HG03045 (cell line): ENCODE measurements around the gene APBB3.
"Not testable (repeated sequence)": the region's sequence is repeated elsewhere in the genome, so short reads cannot be mapped to it uniquely, and the experiment has no call there.

Source experiments
- ATAC-seq: cut with Tn5 transposase; IDR thresholded peaks from one replicate; pipeline ENCODE4 v1.9.1; 2021; ENCODE audit warnings: mild to moderate bottlenecking, moderate library complexity; ENCODE audit not compliant: unreplicated experiment

Gene APBB3, protein sequence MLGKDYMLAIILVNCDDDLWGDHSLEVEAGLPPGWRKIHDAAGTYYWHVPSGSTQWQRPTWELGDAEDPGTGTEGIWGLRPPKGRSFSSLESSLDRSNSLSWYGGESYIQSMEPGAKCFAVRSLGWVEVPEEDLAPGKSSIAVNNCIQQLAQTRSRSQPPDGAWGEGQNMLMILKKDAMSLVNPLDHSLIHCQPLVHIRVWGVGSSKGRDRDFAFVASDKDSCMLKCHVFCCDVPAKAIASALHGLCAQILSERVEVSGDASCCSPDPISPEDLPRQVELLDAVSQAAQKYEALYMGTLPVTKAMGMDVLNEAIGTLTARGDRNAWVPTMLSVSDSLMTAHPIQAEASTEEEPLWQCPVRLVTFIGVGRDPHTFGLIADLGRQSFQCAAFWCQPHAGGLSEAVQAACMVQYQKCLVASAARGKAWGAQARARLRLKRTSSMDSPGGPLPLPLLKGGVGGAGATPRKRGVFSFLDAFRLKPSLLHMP

GRCh38 chr5:140564196-140565023, at the start of gene APBB3, which contains the start of gene SLC35A4:
Gene APBB3, minus strand, starts transcription at chr5:140564598. Its CDS starts 353 bp downstream, at chr5:140564245.
Gene SLC35A4, plus strand, starts transcription at chr5:140564828. Its CDS starts 2,342 bp downstream, at chr5:140567170.
- ATAC-seq, result peak; percentile 88

GRCh38 chr5:140611020-140611521, 46.7 kb upstream of the APBB3 start:
- ATAC-seq, result no peak

DNA sequence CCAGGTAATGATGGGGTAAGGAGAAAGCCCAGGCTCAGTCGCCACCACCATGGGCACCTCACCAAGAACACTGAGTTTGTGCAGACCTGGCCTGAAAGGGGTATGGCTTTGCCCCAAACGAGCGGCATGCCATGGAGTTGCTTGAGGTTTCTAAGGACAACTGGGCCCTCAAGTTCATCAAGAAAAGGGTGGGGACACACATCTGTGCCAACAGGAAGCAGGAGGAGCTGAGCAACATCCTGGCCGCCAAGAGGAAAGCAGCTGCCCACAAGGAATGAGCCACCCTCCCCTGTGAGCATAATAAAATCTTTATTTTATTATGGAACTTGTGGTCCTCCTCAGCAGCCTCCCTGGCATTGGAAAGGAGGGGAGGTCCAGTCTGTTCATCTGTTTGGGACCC, 44.7 kb upstream of the APBB3 start:
- ATAC-seq, result no peak

GRCh38 chr5:140608722-140609121, 44.3 kb upstream of the APBB3 start:
- no peak for ATAC-seq

DNA sequence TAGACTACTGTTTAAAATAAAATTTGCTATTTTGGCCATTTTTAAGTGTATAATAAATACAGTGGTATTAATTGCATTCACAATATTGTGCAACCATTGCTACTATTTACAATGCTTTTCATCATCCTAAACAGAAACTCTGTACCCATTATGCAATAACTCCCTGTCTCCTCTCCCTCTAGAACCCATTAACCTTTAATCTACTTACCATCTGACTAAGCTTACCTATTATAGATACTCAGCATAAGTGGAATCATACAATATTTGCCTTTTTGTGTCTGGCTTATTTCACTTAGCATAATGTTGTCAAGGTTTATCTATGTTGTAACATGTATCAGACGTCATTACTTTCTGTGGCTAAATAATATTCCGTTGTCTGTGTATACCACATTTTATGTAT, 42.6 kb upstream of the APBB3 start:
- ATAC-seq, result no peak

GRCh38 chr5:140605879-140606278, 41.5 kb upstream of the APBB3 start:
- ATAC-seq, result no peak

GRCh38 chr5:140603734-140604133, 39.3 kb upstream of the APBB3 start:
- ATAC-seq, result no peak

- not testable (repeated sequence) for ATAC-seq
Measured at GRCh38 chr5:140603446-140603698, 39.0 kb upstream of the APBB3 start.

- ATAC-seq, result no peak
Measured at GRCh38 chr5:140602147-140602546, 37.7 kb upstream of the APBB3 start.

- ATAC-seq, result no peak
Measured at GRCh38 chr5:140600096-140600495, 35.7 kb upstream of the APBB3 start.

DNA sequence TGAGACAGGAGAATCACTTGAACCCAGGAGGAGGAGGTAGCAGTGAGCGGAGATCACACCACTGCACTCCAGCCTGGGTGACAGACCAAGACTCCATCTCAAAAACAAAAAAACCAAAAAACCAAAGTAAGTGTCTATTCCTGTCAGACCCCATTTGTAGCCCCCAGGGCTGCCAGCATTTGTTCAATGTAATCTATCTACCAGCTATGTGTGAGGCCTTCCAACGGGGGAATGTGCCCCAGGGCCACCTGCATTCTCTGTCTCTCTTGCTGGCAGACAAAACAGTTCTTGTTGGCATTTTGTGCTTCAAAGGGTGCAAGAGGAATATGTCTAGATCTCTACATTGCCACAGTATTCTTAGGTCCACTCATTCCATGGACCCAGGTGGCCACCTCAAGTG, 34.4 kb upstream of the APBB3 start:
- ATAC-seq, result no peak

DNA sequence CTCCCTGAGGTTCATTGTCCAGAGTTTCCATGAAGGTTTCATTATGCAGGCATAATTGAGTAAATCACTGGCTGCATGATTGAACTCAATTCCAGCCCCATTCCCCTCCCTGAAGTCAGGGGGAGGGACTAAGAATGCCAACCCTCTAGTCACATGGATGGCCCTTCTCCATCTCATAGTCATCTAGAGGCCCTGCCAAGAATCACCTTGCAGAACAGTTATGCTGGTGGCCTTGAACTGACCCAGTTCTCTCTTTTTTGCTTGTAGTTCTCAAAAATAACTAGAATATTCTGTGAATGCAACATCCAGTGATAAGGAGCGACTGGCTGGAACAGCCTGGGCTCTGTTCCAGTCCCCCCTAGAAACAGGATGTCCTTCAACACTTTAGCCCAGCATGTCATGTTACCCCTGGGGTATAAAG, 31.9 kb upstream of the APBB3 start:
- no peak for ATAC-seq

- ATAC-seq, result no peak
Measured at GRCh38 chr5:140595538-140596300, 31.3 kb upstream of the APBB3 start.

- ATAC-seq, result no peak
Measured at GRCh38 chr5:140594169-140594568, 29.8 kb upstream of the APBB3 start.

DNA sequence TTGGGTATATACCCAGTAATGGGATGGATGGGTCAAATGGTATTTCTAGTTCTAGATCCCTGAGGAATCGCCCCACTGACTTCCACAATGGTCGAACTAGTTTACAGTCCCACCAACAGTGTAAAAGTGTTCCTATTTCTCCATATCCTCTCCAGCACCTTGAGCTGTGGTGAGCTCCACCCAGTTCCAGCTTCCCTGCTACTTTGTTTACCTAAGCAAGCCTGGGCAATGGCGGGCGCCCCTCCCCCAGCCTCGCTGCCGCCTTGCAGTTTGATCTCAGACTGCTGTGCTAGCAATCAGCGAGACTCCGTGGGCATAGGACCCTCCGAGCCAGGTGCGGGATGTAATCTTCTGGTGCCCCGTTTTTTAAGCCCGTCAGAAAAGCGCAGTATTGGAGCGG, 28.7 kb upstream of the APBB3 start:
- not testable (repeated sequence) for ATAC-seq

DNA sequence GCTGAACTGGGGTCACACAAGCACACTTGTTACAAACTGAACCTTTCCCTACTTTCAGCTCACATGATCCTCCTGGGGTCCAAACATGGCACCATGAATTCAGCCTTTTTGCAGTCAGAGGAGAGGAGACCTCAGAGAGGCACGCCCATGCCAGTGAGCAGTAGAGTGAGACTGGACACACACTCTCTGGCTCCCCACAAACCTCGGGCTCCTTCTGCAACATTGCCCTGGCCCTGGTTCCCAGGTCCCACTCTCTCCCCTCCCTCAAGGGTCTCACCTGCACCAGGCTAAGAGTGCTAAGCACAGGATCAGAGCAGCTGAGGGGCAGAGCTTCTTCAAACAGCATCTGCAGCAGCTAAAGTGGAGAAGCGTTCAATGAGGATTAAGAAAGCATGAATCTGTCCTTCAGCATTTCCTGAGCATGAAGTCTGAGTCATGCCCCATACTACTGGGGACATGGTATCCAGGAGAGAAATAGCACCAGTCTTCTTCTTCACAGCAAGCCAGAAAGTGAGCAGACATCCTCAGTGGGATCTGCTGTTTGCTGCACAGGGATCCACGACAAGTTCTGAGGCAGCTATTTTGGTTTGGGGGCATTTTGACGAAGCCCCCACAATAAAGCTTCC, 27.5 kb upstream of the APBB3 start:
- no peak for ATAC-seq

- ATAC-seq, result no peak
Measured at GRCh38 chr5:140590861-140591260, 26.5 kb upstream of the APBB3 start.

DNA sequence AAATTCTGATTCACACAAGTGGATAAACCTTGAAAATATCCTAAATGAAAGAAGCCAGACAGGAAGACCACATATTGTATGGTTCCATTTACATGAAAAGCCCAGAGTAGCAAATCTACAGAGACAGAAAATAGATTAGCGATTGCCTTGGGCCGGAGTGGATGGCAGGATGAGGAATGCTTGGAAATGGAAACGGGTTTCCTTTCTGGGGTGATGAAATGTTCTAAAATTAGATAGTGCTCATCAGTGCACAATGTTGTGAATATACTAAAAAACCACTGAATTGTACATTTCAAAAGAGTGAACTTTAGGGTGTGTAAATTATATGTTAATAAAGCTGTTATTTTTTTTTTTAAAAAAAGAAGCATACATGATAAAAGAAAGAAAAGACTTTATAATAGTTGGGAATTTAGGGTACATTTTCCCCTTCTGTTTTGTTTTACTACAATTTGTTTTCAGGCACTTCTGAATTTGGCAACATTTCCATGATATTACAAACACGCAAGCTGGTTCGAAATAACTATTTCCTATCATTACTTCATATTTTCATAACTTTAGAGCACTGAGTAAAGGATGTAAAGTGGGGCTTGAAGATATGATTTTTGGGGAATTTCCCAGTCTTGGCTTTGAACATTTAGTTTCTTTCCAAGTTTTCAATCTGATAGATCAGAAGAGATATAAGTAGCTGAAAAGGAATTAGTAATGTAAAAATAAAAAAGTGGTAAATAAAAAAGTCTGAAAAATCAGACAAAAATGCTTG, 24.1 kb upstream of the APBB3 start:
- no peak for ATAC-seq

DNA sequence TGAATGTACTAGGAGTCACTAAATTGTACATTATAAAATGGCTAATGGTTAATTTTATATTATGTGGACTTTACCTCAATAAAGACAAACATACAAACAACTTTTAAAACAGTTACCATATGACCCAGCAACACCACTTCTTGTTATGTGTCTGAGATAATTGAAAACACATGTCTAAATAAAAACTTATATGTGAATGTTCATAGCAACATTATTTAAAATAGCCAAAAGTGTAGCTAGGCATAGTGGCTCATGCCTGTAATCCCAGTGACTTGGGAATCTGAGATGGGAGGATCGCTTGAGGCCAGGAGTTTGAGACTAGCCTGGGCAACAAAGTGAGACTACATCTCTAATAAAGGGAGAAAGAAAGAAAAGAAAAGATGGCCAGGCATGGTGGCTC, 23.1 kb upstream of the APBB3 start:
- no peak for ATAC-seq

DNA sequence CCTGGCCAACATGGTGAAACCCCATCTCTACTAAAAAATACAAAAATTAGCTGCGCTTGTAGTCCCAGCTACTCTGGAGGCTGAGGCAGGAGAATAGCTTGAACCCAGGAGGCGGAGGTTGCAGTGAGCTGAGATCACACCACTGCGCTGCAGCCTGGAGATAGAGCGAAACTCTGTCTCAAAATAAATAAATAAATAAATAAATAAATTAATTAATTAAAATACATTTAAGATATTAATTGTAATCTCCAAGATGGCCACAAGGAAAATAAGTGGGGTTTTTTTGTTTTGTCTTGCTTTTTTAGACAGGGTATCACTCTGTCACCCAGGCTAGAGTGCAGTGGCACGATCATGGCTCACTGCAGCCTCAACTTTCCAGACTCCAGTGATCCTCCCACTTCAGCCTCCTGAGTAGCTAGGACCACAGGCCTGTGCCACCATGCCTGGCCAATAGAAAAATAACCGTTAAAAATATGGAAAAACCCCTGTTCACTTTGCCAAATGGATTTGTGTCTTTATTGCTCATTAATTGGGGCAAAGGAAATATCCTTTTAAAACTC, 14.9 kb upstream of the APBB3 start:
- not testable (repeated sequence) for ATAC-seq
